ENCODE measurements around the gene SCYGR8. TPM values are rescaled to one million over a fixed set of nuclear protein-coding genes. Genes with fewer than 3 reads are reported as not detected.

The SCYGR8 gene
- polyA plus RNA-seq, 1 donor from 2014 or later = not detected

DNA sequence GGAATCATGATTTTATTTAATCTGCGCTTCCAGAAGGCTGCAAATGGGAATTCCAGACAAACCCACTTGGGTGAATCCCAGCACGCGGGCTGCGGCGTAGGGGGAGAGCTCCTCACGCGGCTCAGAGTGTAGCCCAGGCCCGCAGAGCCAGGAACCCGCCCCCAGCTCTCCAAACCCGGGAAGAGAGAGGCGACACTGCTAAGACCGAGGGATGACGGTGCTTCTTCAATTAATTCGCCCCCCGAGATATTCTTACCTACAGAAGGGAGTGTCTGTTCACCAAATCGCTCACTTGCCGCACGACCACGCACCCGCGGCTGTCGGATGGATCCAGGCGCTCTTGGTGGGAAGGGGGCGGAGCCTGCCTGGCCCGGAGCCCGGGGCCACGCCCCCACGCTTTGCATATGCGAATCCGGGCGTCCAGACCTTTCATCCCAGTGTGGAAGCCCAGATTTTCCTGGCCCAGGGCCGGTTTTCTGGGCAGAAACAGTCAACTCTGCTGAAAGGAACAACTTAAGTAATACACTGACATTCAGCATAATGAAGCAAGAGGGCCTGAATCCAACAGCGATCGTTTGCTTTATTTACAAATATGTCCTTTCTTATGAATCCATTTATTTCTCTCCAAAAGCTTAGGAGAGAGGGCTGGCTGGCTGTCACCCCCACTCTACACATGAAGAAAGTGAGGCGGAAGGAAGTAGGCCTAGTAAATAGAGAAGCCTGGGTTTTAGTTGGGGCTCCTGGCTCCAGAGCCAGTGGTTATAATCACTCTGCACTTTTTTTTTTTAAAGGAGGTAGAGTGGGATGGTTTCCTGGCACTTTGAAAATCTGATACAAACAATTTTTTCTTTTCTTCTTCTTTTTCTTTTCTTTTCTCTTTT, 27.8 kb upstream of the SCYGR8 start, which contains the start of gene SLC19A3:
Gene SLC19A3, minus strand, starts transcription at position 342 of the 881 bp plus-strand sequence. CDS start 15,710 bp downstream, outside the sequence.
- H3K9ac ChIP-seq (ENCODE audit: low read length) = peak within 1 kb of the TSS; percentile 36
- H3F3A ChIP-seq (ENCODE audit: insufficient read depth, low read length, poor library complexity, severe bottlenecking) = no peaks in the 10 kb centered on the region
- H3K9me3 ChIP-seq (ENCODE audit: low read length) = no peaks in the 10 kb centered on the region
- no peak for TF ChIP-seq EZH2 (IDR thresholded peaks at IDR 0.05; ENCODE audit: borderline replicate concordance, insufficient read depth, low read length, poor library complexity, severe bottlenecking)
- TF ChIP-seq RAD21 (conservative IDR thresholded peaks at IDR 0.05) = peak; percentile 19
- TF ChIP-seq CTCF (IDR thresholded peaks at IDR 0.05; ENCODE audit: poor library complexity, severe bottlenecking) = no peak
- no peak for TF ChIP-seq MXI1 (conservative IDR thresholded peaks at IDR 0.05; ENCODE audit: poor library complexity, severe bottlenecking)
- TF ChIP-seq EP300 (conservative IDR thresholded peaks at IDR 0.05; ENCODE audit: poor library complexity, severe bottlenecking) = no peak
- TF ChIP-seq, protein P1, sequence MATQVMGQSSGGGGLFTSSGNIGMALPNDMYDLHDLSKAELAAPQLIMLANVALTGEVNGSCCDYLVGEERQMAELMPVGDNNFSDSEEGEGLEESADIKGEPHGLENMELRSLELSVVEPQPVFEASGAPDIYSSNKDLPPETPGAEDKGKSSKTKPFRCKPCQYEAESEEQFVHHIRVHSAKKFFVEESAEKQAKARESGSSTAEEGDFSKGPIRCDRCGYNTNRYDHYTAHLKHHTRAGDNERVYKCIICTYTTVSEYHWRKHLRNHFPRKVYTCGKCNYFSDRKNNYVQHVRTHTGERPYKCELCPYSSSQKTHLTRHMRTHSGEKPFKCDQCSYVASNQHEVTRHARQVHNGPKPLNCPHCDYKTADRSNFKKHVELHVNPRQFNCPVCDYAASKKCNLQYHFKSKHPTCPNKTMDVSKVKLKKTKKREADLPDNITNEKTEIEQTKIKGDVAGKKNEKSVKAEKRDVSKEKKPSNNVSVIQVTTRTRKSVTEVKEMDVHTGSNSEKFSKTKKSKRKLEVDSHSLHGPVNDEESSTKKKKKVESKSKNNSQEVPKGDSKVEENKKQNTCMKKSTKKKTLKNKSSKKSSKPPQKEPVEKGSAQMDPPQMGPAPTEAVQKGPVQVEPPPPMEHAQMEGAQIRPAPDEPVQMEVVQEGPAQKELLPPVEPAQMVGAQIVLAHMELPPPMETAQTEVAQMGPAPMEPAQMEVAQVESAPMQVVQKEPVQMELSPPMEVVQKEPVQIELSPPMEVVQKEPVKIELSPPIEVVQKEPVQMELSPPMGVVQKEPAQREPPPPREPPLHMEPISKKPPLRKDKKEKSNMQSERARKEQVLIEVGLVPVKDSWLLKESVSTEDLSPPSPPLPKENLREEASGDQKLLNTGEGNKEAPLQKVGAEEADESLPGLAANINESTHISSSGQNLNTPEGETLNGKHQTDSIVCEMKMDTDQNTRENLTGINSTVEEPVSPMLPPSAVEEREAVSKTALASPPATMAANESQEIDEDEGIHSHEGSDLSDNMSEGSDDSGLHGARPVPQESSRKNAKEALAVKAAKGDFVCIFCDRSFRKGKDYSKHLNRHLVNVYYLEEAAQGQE (IDR thresholded peaks at IDR 0.05; ENCODE audit: borderline replicate concordance) = peak; percentile 67
- no peak for TF ChIP-seq TAF1 (IDR thresholded peaks at IDR 0.05; ENCODE audit: low read depth)
- no peak for TF ChIP-seq POLR2AphosphoS5 (IDR thresholded peaks at IDR 0.05)
- TF ChIP-seq SMC3 (conservative IDR thresholded peaks at IDR 0.05; ENCODE audit: poor library complexity) = no peak
- H3K36me3 ChIP-seq (ENCODE audit: insufficient read depth, low read length) = no peaks in the 10 kb centered on the region
- peaks cover 6% of the 10 kb centered on the region for H3K27me3 ChIP-seq (ENCODE audit: insufficient read depth, low read depth, low read length)
- peak within 1 kb of the TSS; percentile 60 for H3K4me3 ChIP-seq (ENCODE audit: low read length)
- no peak within 1 kb of the TSS for H3K27ac ChIP-seq (ENCODE audit: low read length)
- H3K79me2 ChIP-seq (replicated peaks; ENCODE audit: insufficient read depth, low read length) = no peaks in the 10 kb centered on the region
- no peaks in the 10 kb centered on the region for H4K20me1 ChIP-seq (ENCODE audit: insufficient read depth)
- peak within 1 kb of the TSS; percentile 21 for H2AFZ ChIP-seq (ENCODE audit: low read depth, low read length)
- H3K4me2 ChIP-seq (ENCODE audit: low read length) = no peak within 1 kb of the TSS
- H3K9me2 ChIP-seq (ENCODE audit: insufficient read depth, low read length) = no peaks in the 10 kb centered on the region

DNA sequence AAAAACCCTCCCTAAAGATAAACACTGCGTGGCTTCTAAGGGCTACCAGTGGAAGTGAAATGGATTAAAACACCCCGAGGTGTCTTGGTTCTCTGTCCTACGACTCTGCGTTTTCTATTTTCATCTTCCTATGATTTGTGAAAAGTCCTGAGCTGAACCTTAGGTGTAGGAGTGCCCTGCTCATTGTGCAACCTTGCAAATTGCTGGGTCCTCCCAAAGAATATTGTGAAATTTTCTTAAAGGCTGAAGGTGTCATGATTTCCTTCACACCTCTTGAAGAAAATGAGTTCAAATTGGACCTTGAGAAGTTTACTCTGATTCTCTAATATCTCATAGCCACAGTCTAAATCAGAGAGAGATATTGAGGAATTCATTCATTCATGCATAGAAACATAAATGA, 26.1 kb upstream of the SCYGR8 start:
- no peaks in the 10 kb centered on the region for H3K9me3 ChIP-seq (ENCODE audit: low read length)
- no peaks in the 10 kb centered on the region for H3K79me2 ChIP-seq (replicated peaks; ENCODE audit: insufficient read depth, low read length)
- no peak overlapping the region for H3K27ac ChIP-seq (ENCODE audit: low read length)

More for the DNA sequence above, 26.1 kb upstream of the SCYGR8 start:
- Histone ChIP-seq H3K4me3 (ENCODE audit: low read length) (no peak overlapping the region), H3K9me2 (ENCODE audit: insufficient read depth, low read length) (no peaks in the 10 kb centered on the region), H3K27me3 (ENCODE audit: insufficient read depth, low read depth, low read length) (peaks cover 6% of the 10 kb centered on the region), H3F3A (ENCODE audit: insufficient read depth, low read length, poor library complexity, severe bottlenecking) (no peaks in the 10 kb centered on the region), H3K36me3 (ENCODE audit: insufficient read depth, low read length) (no peaks in the 10 kb centered on the region), H3K9ac (ENCODE audit: low read length) (no peak overlapping the region), H4K20me1 (ENCODE audit: insufficient read depth) (no peaks in the 10 kb centered on the region), H2AFZ (ENCODE audit: low read depth, low read length) (no peak overlapping the region), H3K4me2 (ENCODE audit: low read length) (no peak overlapping the region)
- TF ChIP-seq, protein P1 (IDR thresholded peaks at IDR 0.05; ENCODE audit: borderline replicate concordance) = no peak
- no peak for TF ChIP-seq EZH2 (IDR thresholded peaks at IDR 0.05; ENCODE audit: borderline replicate concordance, insufficient read depth, low read length, poor library complexity, severe bottlenecking)
- no peak for TF ChIP-seq MXI1 (conservative IDR thresholded peaks at IDR 0.05; ENCODE audit: poor library complexity, severe bottlenecking)
- TF ChIP-seq CTCF (IDR thresholded peaks at IDR 0.05; ENCODE audit: poor library complexity, severe bottlenecking) = no peak
- no peak for TF ChIP-seq TAF1 (IDR thresholded peaks at IDR 0.05; ENCODE audit: low read depth)
- TF ChIP-seq SMC3 (conservative IDR thresholded peaks at IDR 0.05; ENCODE audit: poor library complexity) = no peak

All from neural cell (in vitro differentiated cells).